H1 (cell line): ENCODE measurements around the gene LTBR. TPM values are rescaled to one million over a fixed set of nuclear protein-coding genes. Genes with fewer than 3 reads are reported as not detected.

Source experiments
- CTCF ChIA-PET: fragments of 300-600 bp; sonication (Branson Sonifier 250); formaldehyde crosslinking; loops from one replicate; lab custom pipeline; 2021; ENCODE audit not compliant: partially characterized antibody; lab: Charles Lee
- POLR2A ChIA-PET: fragments of 300-600 bp; sonication (Branson Sonifier 250); formaldehyde crosslinking; loops from one replicate; lab custom pipeline; 2021; ENCODE audit warnings: inconsistent platforms; ENCODE audit not compliant: partially characterized antibody; lab: Charles Lee
- DNase-seq, 2 experiments: peaks; one replicate each; pipeline versions ENCODE4 v3.0.0 to v3.0.0-alpha.2; 2010 to 2022; ENCODE audit warnings: low spot score in 2 of 2, low read depth in 1 of 2, mixed read lengths in 1 of 2
- FAIRE-seq: peaks from 2 replicates; lab custom pipeline; 2011; peaks lifted over from hg19 to GRCh38; lab: Jason Lieb, UNC
- H2AFZ ChIP-seq: 2 replicates; pipeline ENCODE4 v1.8.1; 2012; ENCODE audit warnings: low read length, inconsistent platforms
- H2AK5ac ChIP-seq: 2 replicates; pipeline ENCODE4 v1.6.1; 2013; ENCODE audit warnings: low read depth, low read length
- H2BK120ac ChIP-seq: replicated peaks from 2 replicates; pipeline ENCODE3; 2013; ENCODE audit warnings: low read depth, low read length, inconsistent platforms
- H2BK12ac ChIP-seq: 2 replicates; pipeline ENCODE4 v1.6.1; 2013; ENCODE audit warnings: low read depth, low read length
- H2BK15ac ChIP-seq: 2 replicates; pipeline ENCODE4 v1.6.1; 2013; ENCODE audit warnings: low read length
- H2BK20ac ChIP-seq: 2 replicates; pipeline ENCODE4 v1.6.1; 2013; ENCODE audit warnings: low read length
- H2BK5ac ChIP-seq: 2 replicates; pipeline ENCODE4 v1.6.1; 2013; ENCODE audit warnings: low read depth, low read length
- H3K14ac ChIP-seq: 2 replicates; pipeline ENCODE4 v1.6.1; 2013; ENCODE audit warnings: inconsistent platforms; ENCODE audit not compliant: insufficient read length
- H3K18ac ChIP-seq: 2 replicates; pipeline ENCODE4 v1.6.1; 2013; ENCODE audit warnings: low read length; ENCODE audit errors: extremely low read depth
- H3K23ac ChIP-seq: 2 replicates; pipeline ENCODE4 v1.6.1; 2013; ENCODE audit warnings: inconsistent platforms; ENCODE audit not compliant: insufficient read length
- H3K23me2 ChIP-seq: 2 replicates; pipeline ENCODE4 v1.6.1; 2013; ENCODE audit warnings: low read depth, low read length
- H3K27ac ChIP-seq: 2 replicates; pipeline ENCODE4 v1.6.1; 2011; ENCODE audit warnings: low read depth, low read length, inconsistent platforms
- H3K27me3 ChIP-seq, 4 experiments: replicated peaks in 1 of 4; 1 replicate in 1 of 4; 2 replicates in 3 of 4; pipeline versions ENCODE4 v1.6.1 to v1.8.1; 2011 to 2013; ENCODE audit warnings: low read length in 3 of 4, mild to moderate bottlenecking in 3 of 4, inconsistent platforms in 2 of 4, mixed read lengths in 2 of 4, moderate library complexity in 1 of 4; ENCODE audit not compliant: control insufficient read depth in 3 of 4, insufficient read depth in 3 of 4; ENCODE audit errors: extremely low read depth in 1 of 4
- H3K36me3 ChIP-seq, 4 experiments: 2 replicates each; pipeline versions ENCODE4 v1.6.1 to v1.8.1; 2011 to 2013; ENCODE audit warnings: mild to moderate bottlenecking in 4 of 4, low read length in 3 of 4, moderate library complexity in 2 of 4, control low read depth in 1 of 4, inconsistent platforms in 1 of 4; ENCODE audit not compliant: insufficient read depth in 4 of 4, control insufficient read depth in 2 of 4
- H3K4ac ChIP-seq: replicated peaks from 2 replicates; pipeline ENCODE3; 2013; ENCODE audit warnings: low read length, low read depth, mixed read lengths, inconsistent platforms; ENCODE audit not compliant: insufficient read length
- H3K4me1 ChIP-seq, 4 experiments: replicated peaks in 1 of 4; 1 replicate in 1 of 4; 2 replicates in 3 of 4; pipeline versions ENCODE4 v1.6.1 to v1.8.1; 2011 to 2013; ENCODE audit warnings: low read length in 3 of 4, inconsistent platforms in 2 of 4, mixed read lengths in 1 of 4; ENCODE audit not compliant: insufficient read depth in 4 of 4, control insufficient read depth in 3 of 4
- H3K4me2 ChIP-seq, 2 experiments: 2 replicates each; pipeline versions ENCODE4 v1.6.1 to v1.8.1; 2011 to 2013; ENCODE audit warnings: low read depth in 2 of 2, low read length in 2 of 2, control low read depth in 1 of 2, inconsistent platforms in 1 of 2, mild to moderate bottlenecking in 1 of 2; ENCODE audit not compliant: insufficient read depth in 1 of 2
- H3K4me3 ChIP-seq, 4 experiments: fragments of 200-600, 300-600 bp in 1 of 4; sonication (generic), shearing (Covaris generic), sonication (Bioruptor Twin) in 1 of 4; 2 replicates each; pipeline versions ENCODE4 v1.5.1 to v1.8.1; 2011 to 2016; ENCODE audit warnings: low read length in 4 of 4, low read depth in 3 of 4, control low read depth in 2 of 4, inconsistent platforms in 2 of 4, mild to moderate bottlenecking in 2 of 4, mixed read lengths in 1 of 4, moderate library complexity in 1 of 4; ENCODE audit not compliant: insufficient read depth in 2 of 4; ENCODE audit errors: extremely low read depth in 1 of 4
- H3K56ac ChIP-seq: replicated peaks from 2 replicates; pipeline ENCODE3; 2013; ENCODE audit warnings: low read depth, mild to moderate bottlenecking, mixed read lengths, low read length, inconsistent platforms; ENCODE audit not compliant: insufficient read length
- H3K79me1 ChIP-seq: 2 replicates; pipeline ENCODE4 v1.6.1; 2013; ENCODE audit warnings: low read depth, low read length, control low read depth
- H3K79me2 ChIP-seq, 2 experiments: 2 replicates each; pipeline versions ENCODE4 v1.6.1 to v1.8.1; 2012 to 2013; ENCODE audit warnings: low read length in 2 of 2, mild to moderate bottlenecking in 2 of 2, inconsistent platforms in 1 of 2; ENCODE audit not compliant: insufficient read depth in 2 of 2, control insufficient read depth in 1 of 2
- H3K9ac ChIP-seq, 4 experiments: replicated peaks in 1 of 4; 1 replicate in 1 of 4; 2 replicates in 3 of 4; pipeline versions ENCODE4 v1.6.1 to v1.8.1; 2011 to 2013; ENCODE audit warnings: low read depth in 3 of 4, low read length in 3 of 4, control low read depth in 2 of 4, mild to moderate bottlenecking in 2 of 4, moderate library complexity in 2 of 4, inconsistent platforms in 1 of 4; ENCODE audit errors: extremely low read depth in 1 of 4
- H3K9me3 ChIP-seq, 2 experiments: 2 replicates each; pipeline versions ENCODE4 v1.6.1 to v1.8.1; 2012 to 2013; ENCODE audit warnings: mild to moderate bottlenecking in 2 of 2, moderate library complexity in 2 of 2, control low read depth in 1 of 2, inconsistent platforms in 1 of 2, low read depth in 1 of 2, low read length in 1 of 2, mixed read lengths in 1 of 2; ENCODE audit not compliant: insufficient read depth in 2 of 2
- H4K20me1 ChIP-seq, 2 experiments: replicated peaks in 1 of 2; 2 replicates each; pipeline versions ENCODE3 to v1.8.1; 2011 to 2013; ENCODE audit warnings: inconsistent platforms in 2 of 2, low read length in 2 of 2, mild to moderate bottlenecking in 1 of 2; ENCODE audit not compliant: insufficient read depth in 2 of 2, control insufficient read depth in 1 of 2
- H4K5ac ChIP-seq: 2 replicates; pipeline ENCODE4 v1.6.1; 2013; ENCODE audit warnings: low read length, low read depth, mixed read lengths, inconsistent platforms; ENCODE audit not compliant: insufficient read length
- H4K8ac ChIP-seq: 2 replicates; pipeline ENCODE4 v1.8.0; 2013; ENCODE audit warnings: mild to moderate bottlenecking, moderate library complexity, low read length, inconsistent platforms; ENCODE audit not compliant: insufficient read depth; ENCODE audit errors: extremely low read depth
- H4K91ac ChIP-seq: replicated peaks from 2 replicates; pipeline ENCODE3; 2013; ENCODE audit warnings: low read length, mixed read lengths, inconsistent platforms; ENCODE audit not compliant: insufficient read length
- ASH2L ChIP-seq: fragments of 200-600, 300-600 bp; sonication (generic); IDR thresholded peaks from one replicate; pipeline ENCODE4 v1.7.1; 2017; ENCODE audit warnings: low read length
- SIN3A ChIP-seq, 2 experiments: IDR thresholded peaks in 1 of 2; conservative IDR thresholded peaks in 1 of 2; 2 replicates each; pipeline ENCODE4 v1.6.1; 2011 to 2012; ENCODE audit warnings: low read length in 2 of 2, improper control_type of control experiment in 1 of 2, low read depth in 1 of 2, mild to moderate bottlenecking in 1 of 2
- YY1 ChIP-seq: IDR thresholded peaks from 2 replicates; pipeline ENCODE4 v1.6.1; 2011; ENCODE audit warnings: low read depth, mild to moderate bottlenecking, low read length
- ZNF274 ChIP-seq: IDR thresholded peaks from 2 replicates; pipeline ENCODE4 v1.7.0; 2012; ENCODE audit warnings: low read length, borderline replicate concordance; ENCODE audit errors: extremely low read depth
- WGBS, 2 experiments: shearing (Covaris generic) in 1 of 2; methylation state at CpG; one replicate each; pipeline versions ENCODE4 v1.1.6 to v1.1.7; 2013 to 2015; ENCODE audit warnings: low lambda C conversion rate in 2 of 2, mixed read lengths in 2 of 2, inconsistent platforms in 1 of 2, low coverage in 1 of 2, missing lambda C conversion rate in 1 of 2; ENCODE audit not compliant: insufficient replicate concordance in 2 of 2, insufficient coverage in 1 of 2, insufficient read length in 1 of 2; ENCODE audit errors: extremely low coverage in 1 of 2, missing lambda C conversion rate in 1 of 2; 5-methylcytosine and 5-hydroxymethylcytosine counted together
- polyA plus RNA-seq, 7 experiments: library from polyadenylated mRNA; depleted of rRNA in 3 of 7; stranded (reverse) in 5 of 7; unstranded in 2 of 7; fragments of >200 nt in 5 of 7; fragments of 200-250 nt in 2 of 7; gene quantifications; 1 replicate in 5 of 7; 2 replicates in 1 of 7; 4 replicates in 1 of 7; pipeline versions ENCODE4 v1.2.1 to v1.2.3, GENCODE V29; 2011 to 2013; ENCODE audit warnings: missing spikeins in 2 of 7, mixed read lengths in 2 of 7
- total RNA-seq: library from RNA; stranded (reverse); fragmentation: NEBNext Ultra II Directional; extraction: Animal tissue kit (Norgen Biotek cat#: 25700); gene quantifications from 2 replicates; pipeline ENCODE4 v1.2.1, GENCODE V29; 2021

The LTBR gene
- total and polyA plus RNA-seq, 2 of the 8 experiments (the other 6 are each of a cell fraction or from before 2014, with no cell fraction given), result 5.1 to 6.3 TPM

GRCh38 chr12:6372403-6373003, 11.5 kb upstream of the LTBR start:
- FAIRE-seq, result no peak
- Histone ChIP-seq H3K4me1 (peaks cover 15 to 66% (median 39%) of the 10 kb centered on the region in 4 experiments), H2AFZ (no peak overlapping the region), H3K56ac (no peak overlapping the region), H3K79me2 (peaks cover 26 to 72% of the 10 kb centered on the region in 2 experiments), H3K27ac (no peak overlapping the region), H2BK5ac (peak overlapping the region; percentile 94), H3K27me3 (no peaks in the 10 kb centered on the region), H3K9me3 (no peaks in the 10 kb centered on the region), H4K91ac (peak overlapping the region; percentile 40), H2BK20ac (peak overlapping the region; percentile 77; the same call in 1 of the 2 replicates)
- TF ChIP-seq ASH2L (peak; percentile 50), YY1 (no peak), SIN3A (conservative IDR thresholded peaks at IDR 0.05 in 1 of 2, IDR thresholded peaks at IDR 0.05 in 1 of 2; ENCODE audit: low read depth in 1 of 2, low read length in 2 of 2) (no peak), ZNF274 (no peak)
- TF ChIP-seq, all 59 proteins: peak for 1
- POLR2A ChIA-PET, result interaction anchor here (0.6 to 17.2 kb wide), 12 partner anchors 10 to 264 kb away, joined by 3 to 259 read pairs (median 16); partner anchors contain the start of genes GAPDH, LTBR, TAPBPL and TNFRSF1A
- no peak overlapping the region for H4K5ac ChIP-seq
- H2BK15ac ChIP-seq, result 0 out of 2 replicates have a peak overlapping the region, but pooled peaks have one; percentile 46
- peak overlapping the region; percentile 17; the same call in 1 of the 2 replicates for H2AK5ac ChIP-seq
- H3K4me3 ChIP-seq, result peak overlapping the region; percentile 64 to 84 (median 74)
- no peak for DNase-seq
- no peak overlapping the region for H2BK120ac ChIP-seq
- no peak overlapping the region for H4K8ac ChIP-seq
- H2BK12ac ChIP-seq, result 0 out of 2 replicates have a peak overlapping the region, but pooled peaks have one; percentile 99
- no peak overlapping the region for H3K4ac ChIP-seq
- peaks cover 3 to 5% of the 10 kb centered on the region in 2 experiments for H4K20me1 ChIP-seq
- H3K9ac ChIP-seq, result peak overlapping the region in 3 of 4 experiments; percentile 1 to 29 (median 20); a peak in 2 of 7 replicates
- peaks cover 21% of the 10 kb centered on the region for H3K79me1 ChIP-seq
- peak overlapping the region; percentile 91 to 100 for H3K4me2 ChIP-seq
- CTCF ChIA-PET, result interaction anchor here (0.6 to 7.4 kb wide), 8 partner anchors 10 to 93 kb away, joined by 3 to 66 read pairs (median 8); no protein-coding TSS in a partner anchor
- H3K23ac ChIP-seq, result no peak overlapping the region
- no peaks in the 10 kb centered on the region for H3K36me3 ChIP-seq
- H3K18ac ChIP-seq, result peak overlapping the region; percentile 91
- H3K23me2 ChIP-seq, result peaks cover 33% of the 10 kb centered on the region
- 31% methylated on average over 8 of the region's 8 CpGs; no CpG with 5 or more reads in 1 of the 2 experiments for WGBS, 2 experiments
- H3K14ac ChIP-seq, result no peak overlapping the region
